ENCODE measurements around the gene TGIF1. TPM values are rescaled to one million over a fixed set of nuclear protein-coding genes. Genes with fewer than 3 reads are reported as not detected.
"Not testable (repeated sequence)": the region's sequence is repeated elsewhere in the genome, so short reads cannot be mapped to it uniquely, and the experiment has no call there.

The TGIF1 gene
- total RNA-seq, 2 experiments from 2014 or later = 23.7 to 24.1 TPM

DNA sequence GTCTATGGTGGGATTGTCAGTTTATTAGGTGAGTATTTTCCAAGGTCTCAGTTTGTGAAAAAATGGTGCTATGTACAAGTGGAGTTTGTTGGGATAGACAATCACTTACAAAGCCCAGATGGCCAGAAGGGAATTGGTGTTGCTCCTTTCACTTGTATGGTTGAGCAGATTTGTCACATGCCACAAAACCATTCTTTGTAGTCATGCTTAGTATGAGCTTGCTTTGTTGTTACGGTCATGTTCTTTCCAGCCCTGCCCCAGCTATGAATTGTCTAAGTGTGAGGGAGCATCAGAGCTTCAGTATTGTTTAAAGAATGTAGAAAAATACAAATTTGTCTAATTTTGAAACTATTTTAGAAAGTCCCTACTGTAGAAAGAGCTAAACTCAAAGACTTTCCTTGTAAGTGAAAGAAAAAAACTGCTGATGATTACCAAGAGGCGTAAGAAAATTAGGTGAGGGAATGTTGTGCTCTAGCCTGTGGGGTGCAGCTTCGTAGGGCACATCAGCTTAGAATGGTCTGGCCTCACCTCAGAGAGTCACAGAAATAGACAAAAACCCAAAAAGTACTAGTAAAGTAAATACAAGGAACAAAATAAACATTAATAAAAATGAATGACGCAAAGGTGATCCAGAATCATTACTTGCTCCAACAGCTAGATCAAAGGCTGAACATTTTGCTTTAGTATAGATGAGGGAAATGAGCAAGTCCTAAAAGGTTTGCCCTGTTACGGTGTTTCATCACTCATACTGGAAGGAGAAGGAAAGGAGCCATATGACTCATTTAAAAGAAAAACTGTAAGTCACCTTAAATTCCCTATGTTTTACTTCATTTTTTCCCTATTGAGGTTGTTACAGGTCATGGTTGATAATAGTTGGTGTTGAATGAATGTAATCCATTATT, 9.2 kb downstream of the TGIF1 start:
- DNase-seq = peak; percentile 64
- intact Hi-C loops (cut with micrococcal nuclease) = loop anchor here (1.0 to 10.0 kb wide), 6 partner anchors 8 to 884 kb away; partner anchors contain the start of genes METTL4 and NDC80

DNA sequence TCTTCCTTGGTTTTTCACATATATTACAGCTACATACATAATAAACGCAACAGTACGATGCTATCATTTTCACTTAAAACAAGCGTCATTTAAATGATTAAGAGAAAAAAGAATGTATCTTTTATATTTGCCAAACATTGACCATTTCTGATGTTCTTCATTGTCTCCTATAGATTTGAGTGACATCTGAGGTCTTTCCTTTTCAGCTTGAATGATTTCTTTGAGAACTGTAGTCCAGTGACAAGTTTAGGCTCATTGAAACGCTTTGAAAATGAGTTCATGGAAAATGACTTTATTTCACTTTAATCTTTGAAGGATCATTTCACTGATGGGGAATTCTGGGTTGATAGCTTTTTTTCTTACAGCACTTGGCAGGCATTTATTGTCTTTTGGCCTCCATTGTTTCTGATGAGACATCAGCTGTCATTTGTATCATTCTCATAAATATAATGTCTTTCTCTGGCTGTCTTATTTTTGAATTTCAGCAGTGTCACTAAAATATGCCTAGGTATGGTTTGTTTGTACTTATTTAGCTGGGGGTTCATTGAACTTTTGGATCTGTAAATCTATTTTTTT, 10.9 kb downstream of the TGIF1 start:
- intact Hi-C loops (cut with micrococcal nuclease) = no loop called here
- CTCF ChIA-PET = interaction anchor here (0.6 to 4.5 kb wide), 4 partner anchors 80 to 572 kb away, joined by 3 to 23 read pairs (median 5); no protein-coding TSS in a partner anchor

More for the DNA sequence above, 9.2 kb downstream of the TGIF1 start:
- Mint-ChIP-seq H3K4me1 (ENCODE audit: low read depth) (peaks cover 57% of the 10 kb centered on the region), H3K9me3 (peaks cover 6% of the 10 kb centered on the region), H3K4me3 (no peak overlapping the region), H3K36me3 (ENCODE audit: low read depth) (peaks cover 40% of the 10 kb centered on the region), H3K27me3 (ENCODE audit: low read depth) (no peaks in the 10 kb centered on the region), H3K27ac (peak overlapping the region; percentile 89)
- CTCF ChIA-PET = interaction anchor here (0.7 to 4.5 kb wide), 12 partner anchors 12 to 206 kb away, joined by 3 to 32 read pairs (median 4); no protein-coding TSS in a partner anchor

DNA sequence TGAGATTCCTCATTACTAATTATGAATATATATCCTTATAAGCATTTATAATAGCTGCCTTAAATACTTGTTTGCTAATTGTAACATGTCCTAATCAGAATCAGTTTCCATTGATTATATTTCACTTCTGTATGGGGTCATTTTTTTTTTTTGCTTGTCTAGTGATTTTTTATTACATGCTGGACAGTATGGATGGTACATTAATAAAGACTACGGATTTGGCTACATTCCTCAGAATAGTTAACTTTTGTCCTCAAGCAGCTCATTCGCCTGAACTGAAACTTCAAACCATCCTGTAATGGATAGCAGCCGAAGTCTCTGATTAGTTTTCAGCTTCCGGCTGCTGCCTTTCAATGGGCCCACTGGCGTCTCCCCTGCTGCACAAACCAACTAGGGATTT, 11.7 kb downstream of the TGIF1 start:
- H3K27me3 Mint-ChIP-seq (ENCODE audit: low read depth) = no peaks in the 10 kb centered on the region
- no peak overlapping the region for H3K27ac Mint-ChIP-seq
- no peak overlapping the region for H3K4me3 Mint-ChIP-seq
- CTCF ChIA-PET = interaction anchor here (0.6 to 1.6 kb wide), 4 partner anchors 63 to 571 kb away, joined by 3 to 4 read pairs (median 3); no protein-coding TSS in a partner anchor
- peaks cover 35% of the 10 kb centered on the region for H3K36me3 Mint-ChIP-seq (ENCODE audit: low read depth)
- H3K9me3 Mint-ChIP-seq = peaks cover 6% of the 10 kb centered on the region
- H3K4me1 Mint-ChIP-seq (ENCODE audit: low read depth) = peaks cover 49% of the 10 kb centered on the region
- intact Hi-C loops (cut with micrococcal nuclease) = no loop called here
- no peak for DNase-seq

More for the DNA sequence above, 10.9 kb downstream of the TGIF1 start:
- H3K36me3 Mint-ChIP-seq (ENCODE audit: low read depth) = peaks cover 40% of the 10 kb centered on the region
- no peak overlapping the region for H3K27ac Mint-ChIP-seq
- peaks cover 42% of the 10 kb centered on the region for H3K4me1 Mint-ChIP-seq (ENCODE audit: low read depth)
- no peaks in the 10 kb centered on the region for H3K27me3 Mint-ChIP-seq (ENCODE audit: low read depth)
- H3K4me3 Mint-ChIP-seq = no peak overlapping the region
- H3K9me3 Mint-ChIP-seq = peaks cover 6% of the 10 kb centered on the region
- no peak for DNase-seq

DNA sequence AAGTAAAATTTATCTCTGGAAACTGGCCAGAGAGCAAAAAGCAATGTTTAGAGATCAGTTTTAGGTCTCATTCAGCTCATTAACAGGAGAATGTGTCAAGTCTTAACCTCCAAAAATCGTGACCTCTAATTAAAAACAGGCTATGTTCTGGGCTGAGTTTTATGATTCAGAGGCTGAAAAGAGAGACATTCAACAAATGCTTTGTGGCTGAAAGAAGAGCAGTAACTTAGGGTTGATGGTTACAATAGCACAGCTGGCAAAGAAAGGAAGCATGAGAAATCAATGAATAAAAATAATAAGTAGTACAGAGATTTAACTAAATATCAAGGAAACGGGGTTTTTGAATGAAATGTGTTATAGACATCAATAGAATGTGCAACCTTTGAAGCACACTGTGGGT, 13.1 kb downstream of the TGIF1 start:
- intact Hi-C loops (cut with micrococcal nuclease) = no loop called here
- DNase-seq = no peak
- no peaks in the 10 kb centered on the region for H3K27me3 Mint-ChIP-seq (ENCODE audit: low read depth)
- peaks cover 46% of the 10 kb centered on the region for H3K4me1 Mint-ChIP-seq (ENCODE audit: low read depth)
- no peak overlapping the region for H3K4me3 Mint-ChIP-seq
- H3K36me3 Mint-ChIP-seq (ENCODE audit: low read depth) = peaks cover 23% of the 10 kb centered on the region
- CTCF ChIA-PET = interaction anchor here (0.6 to 1.4 kb wide), 6 partner anchors 9 to 222 kb away, joined by 3 to 4 read pairs (median 3); no protein-coding TSS in a partner anchor
- H3K27ac Mint-ChIP-seq = no peak overlapping the region
- H3K9me3 Mint-ChIP-seq = peaks cover 6% of the 10 kb centered on the region

DNA sequence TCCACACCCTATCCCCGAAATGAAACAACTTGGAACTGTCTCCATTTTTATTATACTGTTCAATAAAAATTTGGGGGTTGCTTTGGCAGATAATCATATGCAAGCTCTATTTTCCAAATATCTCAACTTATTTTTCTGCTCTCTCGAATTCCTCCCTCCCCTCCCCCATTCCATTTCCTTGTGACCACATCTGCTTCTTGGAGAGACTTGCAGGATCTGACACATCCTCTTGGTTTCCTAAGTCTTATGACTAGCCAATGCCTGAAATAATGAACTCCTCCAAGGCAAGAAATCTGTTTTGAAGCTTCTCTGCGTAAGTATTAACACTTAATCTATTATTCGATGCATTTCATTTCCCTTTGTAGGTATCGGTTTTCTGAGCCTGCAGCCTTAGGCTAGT, 16.1 kb downstream of the TGIF1 start:
- Mint-ChIP-seq H3K9me3 (peaks cover 1% of the 10 kb centered on the region), H3K27ac (no peak overlapping the region), H3K36me3 (ENCODE audit: low read depth) (peaks cover 10% of the 10 kb centered on the region), H3K27me3 (ENCODE audit: low read depth) (no peaks in the 10 kb centered on the region), H3K4me3 (no peak overlapping the region), H3K4me1 (ENCODE audit: low read depth) (peaks cover 29% of the 10 kb centered on the region)
- CTCF ChIA-PET = interaction anchor here (0.6 to 2.9 kb wide), 5 partner anchors 11 to 210 kb away, joined by 3 to 16 read pairs (median 6); no protein-coding TSS in a partner anchor
- intact Hi-C loops (cut with micrococcal nuclease) = no loop called here
- no peak for DNase-seq

DNA sequence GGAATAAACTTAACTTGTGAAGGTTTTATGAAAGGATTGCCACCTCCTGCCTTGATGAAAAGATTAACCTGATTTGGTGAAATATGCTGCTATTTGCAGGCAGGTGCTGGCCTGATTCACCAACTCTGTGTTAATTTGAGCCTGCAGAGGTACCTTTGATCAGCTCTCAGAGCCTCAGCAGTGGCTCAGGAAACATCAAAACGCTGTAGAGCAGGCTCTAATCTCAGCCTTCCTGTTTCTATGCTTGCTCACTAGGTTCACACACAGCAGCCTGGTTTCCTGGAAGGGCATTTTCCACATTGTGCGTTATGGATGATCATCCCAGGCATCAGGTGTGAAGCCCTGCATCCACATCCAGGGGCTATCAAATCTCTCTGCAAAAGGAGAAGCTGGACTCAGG, 16.9 kb downstream of the TGIF1 start:
- H3K9me3 Mint-ChIP-seq = no peaks in the 10 kb centered on the region
- H3K4me1 Mint-ChIP-seq (ENCODE audit: low read depth) = peaks cover 29% of the 10 kb centered on the region
- intact Hi-C loops (cut with micrococcal nuclease) = no loop called here
- H3K27ac Mint-ChIP-seq = peak overlapping the region; percentile 5
- peaks cover 7% of the 10 kb centered on the region for H3K36me3 Mint-ChIP-seq (ENCODE audit: low read depth)
- CTCF ChIA-PET = interaction anchor here (1.0 to 2.9 kb wide), 8 partner anchors 11 to 304 kb away, joined by 3 to 16 read pairs (median 3); no protein-coding TSS in a partner anchor
- peak; percentile 51 for DNase-seq
- no peaks in the 10 kb centered on the region for H3K27me3 Mint-ChIP-seq (ENCODE audit: low read depth)
- no peak overlapping the region for H3K4me3 Mint-ChIP-seq

DNA sequence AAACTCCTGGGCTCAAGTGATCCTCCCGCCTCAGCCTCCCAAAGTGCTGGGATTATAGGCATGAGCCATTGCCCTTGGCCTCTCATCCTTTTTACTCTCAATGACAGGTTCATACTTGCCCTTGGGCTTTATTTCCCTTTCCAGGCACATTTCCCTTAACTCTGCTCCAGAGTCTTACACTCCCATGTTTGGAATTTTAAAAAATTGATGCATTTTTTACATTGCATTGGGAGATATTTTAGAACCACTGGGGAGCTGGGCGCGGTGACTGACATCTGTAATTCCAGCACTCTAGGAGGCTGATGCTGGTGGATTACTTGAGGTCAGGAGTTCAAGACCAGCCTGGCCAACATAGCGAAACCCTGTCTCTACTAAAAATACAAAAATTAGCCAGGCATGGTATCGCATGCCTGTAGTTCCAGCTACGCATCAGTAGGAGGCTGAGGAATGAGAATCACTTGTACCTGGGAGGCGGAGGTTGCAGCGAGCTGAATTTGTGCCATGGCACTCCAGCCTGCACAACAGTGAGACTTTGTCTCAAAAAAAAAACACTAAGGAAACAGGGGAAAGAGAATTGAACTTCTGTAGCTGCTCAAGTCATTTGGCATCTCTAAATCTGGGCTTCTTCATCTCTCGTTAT, 18.2 kb downstream of the TGIF1 start:
- H3K4me3 Mint-ChIP-seq = no peak overlapping the region
- no peaks in the 10 kb centered on the region for H3K27me3 Mint-ChIP-seq (ENCODE audit: low read depth)
- H3K4me1 Mint-ChIP-seq (ENCODE audit: low read depth) = peaks cover 25% of the 10 kb centered on the region
- H3K9me3 Mint-ChIP-seq = no peaks in the 10 kb centered on the region
- CTCF ChIA-PET = interaction anchor here (1.1 to 2.9 kb wide), 3 partner anchors 14 to 118 kb away, joined by 4 to 16 read pairs (median 4); no protein-coding TSS in a partner anchor
- DNase-seq = no peak
- H3K27ac Mint-ChIP-seq = no peak overlapping the region
- intact Hi-C loops (cut with micrococcal nuclease) = no loop called here
- no peaks in the 10 kb centered on the region for H3K36me3 Mint-ChIP-seq (ENCODE audit: low read depth)

DNA sequence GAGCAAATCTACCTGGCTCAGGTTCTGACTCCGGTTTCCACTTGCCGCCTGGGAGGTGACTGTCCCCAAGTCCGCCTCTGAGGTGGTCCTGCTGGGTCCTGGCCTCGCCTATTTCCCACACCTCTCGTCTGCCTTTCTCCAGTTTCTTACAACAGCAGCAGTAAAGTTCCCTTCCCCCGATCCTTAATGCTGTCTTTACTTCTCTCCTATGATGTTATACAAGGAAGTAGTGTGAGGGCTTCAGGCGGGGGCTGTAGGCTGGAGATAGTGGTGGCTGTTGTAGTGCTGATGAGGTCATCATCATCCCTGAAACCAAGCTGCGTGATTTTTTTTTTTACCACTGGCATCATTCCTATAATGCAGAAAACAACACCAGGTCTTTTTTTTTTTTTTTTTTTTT, 18.9 kb downstream of the TGIF1 start:
- H3K4me3 Mint-ChIP-seq = no peak overlapping the region
- no peaks in the 10 kb centered on the region for H3K36me3 Mint-ChIP-seq (ENCODE audit: low read depth)
- CTCF ChIA-PET = interaction anchor here (0.7 to 1.2 kb wide), 3 partner anchors 14 to 117 kb away, joined by 3 to 4 read pairs (median 4); no protein-coding TSS in a partner anchor
- no peaks in the 10 kb centered on the region for H3K27me3 Mint-ChIP-seq (ENCODE audit: low read depth)
- DNase-seq = no peak
- intact Hi-C loops (cut with micrococcal nuclease) = no loop called here
- H3K4me1 Mint-ChIP-seq (ENCODE audit: low read depth) = peaks cover 29% of the 10 kb centered on the region
- H3K9me3 Mint-ChIP-seq = no peaks in the 10 kb centered on the region
- no peak overlapping the region for H3K27ac Mint-ChIP-seq

DNA sequence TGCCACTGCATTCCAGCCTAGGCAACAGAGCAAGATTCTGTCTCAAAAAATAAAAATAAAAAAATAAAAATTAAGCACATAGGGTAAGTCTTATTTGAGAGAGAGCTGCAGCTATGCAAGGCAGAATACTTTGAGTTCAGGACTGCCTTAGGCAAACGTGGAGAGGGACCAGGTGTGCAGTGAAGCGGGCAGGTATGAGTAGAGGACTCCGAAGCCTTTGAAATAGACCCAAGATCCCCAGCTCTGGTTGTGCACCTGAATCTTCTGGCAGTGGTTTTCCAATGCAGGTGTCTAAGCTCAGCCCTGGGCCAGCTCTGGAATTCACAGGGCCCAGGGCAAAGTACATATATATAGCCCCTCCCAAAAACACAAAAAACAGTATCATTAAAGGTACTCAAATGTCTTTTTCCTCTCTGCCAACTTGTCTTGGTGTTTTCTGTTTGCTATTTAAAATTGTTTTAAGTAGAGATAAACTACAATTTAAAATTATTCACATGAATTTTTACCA, 21.2 kb downstream of the TGIF1 start:
- H3K36me3 Mint-ChIP-seq (ENCODE audit: low read depth) = no peaks in the 10 kb centered on the region
- H3K4me3 Mint-ChIP-seq = no peak overlapping the region
- no peaks in the 10 kb centered on the region for H3K9me3 Mint-ChIP-seq
- intact Hi-C loops (cut with micrococcal nuclease) = no loop called here
- peaks cover 24% of the 10 kb centered on the region for H3K4me1 Mint-ChIP-seq (ENCODE audit: low read depth)
- H3K27ac Mint-ChIP-seq = no peak overlapping the region
- H3K27me3 Mint-ChIP-seq (ENCODE audit: low read depth) = no peaks in the 10 kb centered on the region
- CTCF ChIA-PET = interaction anchor here (0.5 to 1.0 kb wide), 2 partner anchors 24 to 114 kb away, joined by 3 read pairs; no protein-coding TSS in a partner anchor
- no peak for DNase-seq

DNA sequence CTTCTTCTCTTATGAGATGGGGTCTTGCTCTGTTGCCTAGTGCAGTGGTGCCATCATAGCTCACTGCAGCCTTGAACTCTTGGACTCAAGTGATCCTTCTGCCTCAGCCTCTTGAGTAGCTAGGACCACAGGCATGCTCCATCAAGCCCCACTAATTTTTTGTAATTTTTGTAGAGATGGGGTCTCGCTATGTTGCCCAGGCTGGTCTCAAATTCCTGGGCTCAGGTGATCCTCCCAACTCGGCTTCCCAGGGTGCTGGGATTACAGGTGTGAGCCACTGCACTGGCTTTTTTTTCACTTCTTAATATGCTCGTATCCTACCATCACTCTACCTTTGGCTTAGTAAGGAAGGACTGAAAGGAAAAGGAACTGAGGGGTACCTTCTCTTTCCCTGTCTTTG, 22.1 kb downstream of the TGIF1 start:
- H3K4me3 Mint-ChIP-seq; H3K9me3 Mint-ChIP-seq; H3K36me3 Mint-ChIP-seq (ENCODE audit: low read depth); intact Hi-C loops (cut with micrococcal nuclease); H3K27ac Mint-ChIP-seq; H3K27me3 Mint-ChIP-seq (ENCODE audit: low read depth); DNase-seq: not testable (repeated sequence)
- H3K4me1 Mint-ChIP-seq (ENCODE audit: low read depth) = peaks cover 15% of the 10 kb centered on the region
- CTCF ChIA-PET = interaction anchor here (0.5 to 0.6 kb wide), 2 partner anchors 20 to 146 kb away, joined by 3 read pairs; no protein-coding TSS in a partner anchor

DNA sequence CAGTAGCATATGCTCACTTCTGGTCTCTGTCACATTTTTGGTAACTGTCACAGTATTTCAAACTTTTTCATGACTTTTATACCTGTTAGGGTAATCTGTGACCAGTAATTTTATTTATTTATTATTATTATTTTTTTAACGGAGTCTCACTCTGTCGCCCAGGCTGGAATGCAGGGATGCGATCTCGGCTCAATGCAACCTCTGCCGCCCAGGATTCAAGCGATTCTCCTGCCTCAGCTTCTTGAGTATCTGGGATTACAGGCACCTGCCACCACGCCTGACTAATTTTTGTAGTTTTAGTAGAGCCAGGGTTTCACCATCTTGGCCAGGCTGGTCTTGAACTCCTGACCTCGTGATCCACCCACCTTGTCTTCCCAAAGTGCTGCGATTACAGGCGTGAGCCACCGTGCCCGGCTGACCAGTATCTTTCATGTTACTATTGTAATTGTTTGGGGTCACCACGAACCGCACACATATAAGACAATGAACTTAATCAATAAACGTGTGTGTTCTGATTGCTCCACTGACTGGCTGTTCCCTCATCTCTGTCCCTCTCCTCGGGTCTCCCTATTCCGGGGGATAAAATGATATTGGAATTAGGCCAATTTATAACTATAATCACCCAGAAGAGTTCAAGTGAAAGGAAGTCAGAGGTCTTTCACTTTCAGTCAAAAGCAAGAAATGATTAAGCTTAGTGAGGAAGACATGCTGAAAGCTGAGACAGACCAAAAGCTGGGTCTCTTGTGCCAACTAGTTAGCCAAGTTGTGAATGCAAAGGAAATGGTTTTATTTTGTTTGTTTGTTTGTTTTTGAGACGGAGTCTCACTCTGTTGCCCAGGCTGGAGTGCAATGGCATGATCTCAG, 22.9 kb downstream of the TGIF1 start:
- DNase-seq = peak; percentile 44
- Mint-ChIP-seq H3K9me3 (no peaks in the 10 kb centered on the region), H3K36me3 (ENCODE audit: low read depth) (no peaks in the 10 kb centered on the region), H3K27me3 (ENCODE audit: low read depth) (no peaks in the 10 kb centered on the region), H3K4me3 (no peak overlapping the region), H3K27ac (no peak overlapping the region), H3K4me1 (ENCODE audit: low read depth) (peaks cover 11% of the 10 kb centered on the region)
- intact Hi-C loops (cut with micrococcal nuclease) = loop anchor here (1.0 kb wide), 2 partner anchors 14 to 68 kb away; no protein-coding TSS in a partner anchor
- CTCF ChIA-PET = interaction anchor here (0.6 to 2.2 kb wide), 4 partner anchors 9 to 193 kb away, joined by 3 to 6 read pairs (median 4); no protein-coding TSS in a partner anchor
